GM21717 (cell line): ENCODE measurements around the gene GGA1.
A peak's percentile ranks its signal among the peaks of the same experiment; 100 is the strongest.
"Not testable (repeated sequence)": the region's sequence is repeated elsewhere in the genome, so short reads cannot be mapped to it uniquely, and the experiment has no call there.

Experiments used
- ATAC-seq: cut with Tn5 transposase; IDR thresholded peaks from one replicate; pipeline ENCODE4 v1.9.1; 2021; ENCODE audit warnings: mild to moderate bottlenecking, moderate library complexity; ENCODE audit not compliant: unreplicated experiment

The GGA1 gene

GRCh38 chr22:37607935-37608476 is 628 bp upstream of the GGA1 start:
- peak; percentile 2 for ATAC-seq

- ATAC-seq, result peak; percentile 1
Observed at GRCh38 chr22:37609240-37610152, 862 bp downstream of the GGA1 start.

GRCh38 chr22:37610153-37610475 is 1.5 kb downstream of the GGA1 start:
- ATAC-seq, result not testable (repeated sequence)

- ATAC-seq, result no peak
Observed at GRCh38 chr22:37610480-37611129, 2.0 kb downstream of the GGA1 start.

- ATAC-seq, result no peak
Observed at GRCh38 chr22:37611207-37611606, 2.6 kb downstream of the GGA1 start.

- no peak for ATAC-seq
Observed at GRCh38 chr22:37616201-37617083, 7.8 kb downstream of the GGA1 start.

- ATAC-seq, result no peak
Observed at GRCh38 chr22:37617431-37617830, 8.8 kb downstream of the GGA1 start.

- no peak for ATAC-seq
Observed at GRCh38 chr22:37618072-37618656, 9.5 kb downstream of the GGA1 start.

GRCh38 chr22:37618674-37619073 is 10.0 kb downstream of the GGA1 start:
- ATAC-seq, result no peak

- no peak for ATAC-seq
Observed at GRCh38 chr22:37619991-37620390, 11.4 kb downstream of the GGA1 start.

- ATAC-seq, result no peak
Observed at GRCh38 chr22:37621352-37621860, 12.8 kb downstream of the GGA1 start.

- ATAC-seq, result no peak
Observed at GRCh38 chr22:37623075-37624016, 14.7 kb downstream of the GGA1 start.

GRCh38 chr22:37624017-37624365 is 15.4 kb downstream of the GGA1 start:
- no peak for ATAC-seq

GRCh38 chr22:37624876-37625275 is 16.2 kb downstream of the GGA1 start:
- no peak for ATAC-seq

GRCh38 chr22:37625737-37626136 is 17.1 kb downstream of the GGA1 start:
- ATAC-seq, result no peak

- ATAC-seq, result no peak
Observed at GRCh38 chr22:37626144-37626543, 17.5 kb downstream of the GGA1 start.

GRCh38 chr22:37626556-37627075 is 18.0 kb downstream of the GGA1 start:
- ATAC-seq, result no peak

- ATAC-seq, result no peak
Observed at GRCh38 chr22:37627121-37627520, 18.5 kb downstream of the GGA1 start.

- ATAC-seq, result no peak
Observed at GRCh38 chr22:37627545-37627944, 18.9 kb downstream of the GGA1 start.
